Stomach (tissue), 9 donors: ENCODE measurements around the gene MAPRE3. TPM values are rescaled to one million over a fixed set of nuclear protein-coding genes. Genes with fewer than 3 reads are reported as not detected.

Experiments
- DNase-seq, 2 donors: peaks; one replicate each; pipeline versions ENCODE4 v3.0.0 to v3.0.0-alpha.2; 2013 to 2019
- H3K27ac ChIP-seq, 5 donors: fragments of 200-600 bp in 4 of 5; sonication (generic) in 4 of 5; one replicate each; pipeline ENCODE4 v1.5.1; 2013 to 2019; ENCODE audit warnings: mild to moderate bottlenecking in 1 of 5, moderate library complexity in 1 of 5
- H3K27me3 ChIP-seq, 3 donors: fragments of 200-600 bp; sonication (generic); one replicate each; pipeline ENCODE4 v1.5.1; 2017 to 2019; ENCODE audit warnings: mixed run types in 1 of 3
- H3K36me3 ChIP-seq, 4 donors: fragments of 200-600 bp; sonication (generic); 1 replicate in 3 of 4; 2 replicates in 1 of 4; pipeline ENCODE4 v1.5.1; 2016 to 2019
- H3K4me1 ChIP-seq, 4 donors: fragments of 200-600 bp; sonication (generic); one replicate each; pipeline ENCODE4 v1.5.1; 2016 to 2019
- H3K4me3 ChIP-seq, 4 donors: fragments of 200-600 bp; sonication (generic) in 3 of 4; one replicate each; pipeline ENCODE4 v1.5.1; 2016 to 2019; ENCODE audit warnings: mild to moderate bottlenecking in 1 of 4
- H3K9me3 ChIP-seq, 4 donors: fragments of 200-600 bp; sonication (generic); one replicate each; pipeline ENCODE4 v1.5.1; 2016 to 2019
- CTCF ChIP-seq, 7 experiments: fragments of 450-650 bp in 4 of 7; fragments of 200-600 bp in 3 of 7; sonication (generic) in 3 of 7; IDR thresholded peaks; one replicate each; pipeline ENCODE4 v1.5.1; 2016 to 2019; ENCODE audit warnings: antibody characterized with exemption in 7 of 7, control low read depth in 2 of 7, mild to moderate bottlenecking in 1 of 7
- EP300 ChIP-seq: sonication (generic); formaldehyde crosslinking; IDR thresholded peaks from one replicate; pipeline ENCODE4 v1.6.1; 2017; ENCODE audit warnings: antibody characterized with exemption
- POLR2A ChIP-seq, 4 donors: fragments of 450-650 bp; IDR thresholded peaks; one replicate each; pipeline ENCODE4 v1.6.1; 2016; ENCODE audit warnings: antibody characterized with exemption in 4 of 4, control low read depth in 2 of 4, mild to moderate bottlenecking in 1 of 4, moderate library complexity in 1 of 4
- POLR2AphosphoS5 ChIP-seq, 3 donors: sonication (generic); formaldehyde crosslinking; IDR thresholded peaks; one replicate each; pipeline ENCODE4 v1.6.1; 2016; ENCODE audit warnings: antibody characterized with exemption in 3 of 3
- WGBS, 5 donors: extraction: QIAGEN DNeasy Blood & Tissue Kit in 3 of 5; methylation state at CpG; one replicate each; pipeline versions ENCODE4 v1.1.5 to v1.1.7; 2013 to 2018; 5-methylcytosine and 5-hydroxymethylcytosine counted together
- intact Hi-C: fragments of 100-400 bp; cut with DNase I; formaldehyde crosslinking; loops from one replicate; pipeline ENCODE4 v1.15.1; 2023; ENCODE audit warnings: low total_unique reads
- polyA plus RNA-seq, 3 donors: library from polyadenylated mRNA; stranded (reverse); fragments of 200-250 nt; gene quantifications; one replicate each; pipeline ENCODE4 v1.2.3, GENCODE V29; 2013
- total RNA-seq, 5 donors: library from RNA; depleted of rRNA; stranded (reverse); fragments of >200 nt; gene quantifications; one replicate each; pipeline versions ENCODE4 v1.1.0 to v1.2.3, GENCODE V29; 2014 to 2016
- donor health status: healthy with polysubstance abuse.
- donor health status: Bipolar disorder and iron deficiency.
- donor health status: healthy.

MAPRE3 gene
- total and polyA plus RNA-seq, 8 donors = 7.0 to 24.1 (median 13.6) TPM

GRCh38 chr2:27016801-27017325 lies 46.4 kb downstream of the MAPRE3 start:
- intact Hi-C loops = loop anchor here (5.0 kb wide), 1 partner anchor 50 kb away; no protein-coding TSS in a partner anchor
- Histone ChIP-seq H3K27ac (no peak overlapping the region), H3K4me1 (peaks cover 0 to 55% (median 34%) of the 10 kb centered on the region in 4 donors), H3K9me3 (no peaks in the 10 kb centered on the region), H3K36me3 (peaks cover 0 to 1% (median 0%) of the 10 kb centered on the region in 4 donors), H3K4me3 (no peak overlapping the region), H3K27me3 (no peaks in the 10 kb centered on the region)
- WGBS, 5 donors = 61 to 65% (median 64%) methylated on average over 2 to 3 of the region's 3 CpGs
- TF ChIP-seq POLR2AphosphoS5 (IDR thresholded peaks at IDR 0.05) (no peak), CTCF (IDR thresholded peaks at IDR 0.05) (peak in 5 of 7 experiments; percentile 43 to 81 (median 73))
- peak; percentile 66 to 79 for DNase-seq

- WGBS, 5 donors = 86 to 96% (median 92%) methylated on average over 3 of the region's 3 CpGs
- no peak for TF ChIP-seq POLR2A (IDR thresholded peaks at IDR 0.05)
Observed at GRCh38 chr2:27018142-27018541, 47.7 kb downstream of the MAPRE3 start.

GRCh38 chr2:27019459-27019858 lies 49.0 kb downstream of the MAPRE3 start:
- Histone ChIP-seq H3K27me3 (no peaks in the 10 kb centered on the region), H3K4me1 (peaks cover 0 to 54% (median 35%) of the 10 kb centered on the region in 4 donors), H3K27ac (no peak overlapping the region), H3K4me3 (no peak overlapping the region), H3K9me3 (no peaks in the 10 kb centered on the region), H3K36me3 (peaks cover 16 to 27% (median 25%) of the 10 kb centered on the region in 4 donors)
- intact Hi-C loops = loop anchor here (5.0 kb wide), 1 partner anchor 52 kb away; no protein-coding TSS in a partner anchor
- 87 to 96% (median 94%) methylated on average over 9 of the region's 9 CpGs for WGBS, 5 donors
- no peak for DNase-seq
- TF ChIP-seq CTCF (IDR thresholded peaks at IDR 0.05) (no peak), EP300 (no peak), POLR2AphosphoS5 (IDR thresholded peaks at IDR 0.05) (no peak), POLR2A (IDR thresholded peaks at IDR 0.05) (no peak)

More at GRCh38 chr2:27018142-27018541, 47.7 kb downstream of the MAPRE3 start:
- Histone ChIP-seq H3K4me1 (peaks cover 0 to 56% (median 36%) of the 10 kb centered on the region in 4 donors), H3K9me3 (no peaks in the 10 kb centered on the region), H3K36me3 (peaks cover 4 to 14% (median 11%) of the 10 kb centered on the region in 4 donors), H3K27ac (no peak overlapping the region), H3K27me3 (no peaks in the 10 kb centered on the region), H3K4me3 (no peak overlapping the region)
- intact Hi-C loops = loop anchor here (5.0 kb wide), 1 partner anchor 51 kb away; no protein-coding TSS in a partner anchor
- no peak for DNase-seq

- Histone ChIP-seq H3K36me3 (peaks cover 16 to 35% (median 32%) of the 10 kb centered on the region in 4 donors), H3K27me3 (no peaks in the 10 kb centered on the region), H3K4me1 (peaks cover 0 to 47% (median 31%) of the 10 kb centered on the region in 4 donors), H3K4me3 (no peak overlapping the region), H3K27ac (peak overlapping the region in 2 of 5 donors; percentile 18 to 32), H3K9me3 (no peaks in the 10 kb centered on the region)
- WGBS, 5 donors = 47 to 59% (median 51%) methylated on average over 9 of the region's 9 CpGs
- TF ChIP-seq POLR2AphosphoS5 (IDR thresholded peaks at IDR 0.05) (peak in 1 of 3 donors; percentile 19), POLR2A (IDR thresholded peaks at IDR 0.05) (no peak), EP300 (no peak)
- intact Hi-C loops = loop anchor here (5.0 kb wide), 1 partner anchor 53 kb away; no protein-coding TSS in a partner anchor
- peak; percentile 40 to 44 for DNase-seq
Observed at GRCh38 chr2:27019931-27020855, 49.8 kb downstream of the MAPRE3 start.
